Common myeloid progenitor, CD34-positive (primary cell): ENCODE data around the gene INKA1. TPM values are rescaled to one million over a fixed set of nuclear protein-coding genes. Genes with fewer than 3 reads are reported as not detected.

ENCODE experiments used
- CTCF ChIA-PET: fragments of 350-600 bp; sonication (Branson Sonifier 250); formaldehyde crosslinking; loops from one replicate; lab custom pipeline; 2021; ENCODE audit warnings: antibody characterized with exemption; lab: Charles Lee
- POLR2A ChIA-PET: fragments of 350-600 bp; sonication (Branson Sonifier 250); formaldehyde crosslinking; loops from one replicate; lab custom pipeline; 2021; ENCODE audit warnings: antibody characterized with exemption; lab: Charles Lee
- DNase-seq, 3 donors: peaks; one replicate each; pipeline versions ENCODE4 v3.0.0 to v3.0.0-alpha.2; 2013
- H3K27ac ChIP-seq, 2 experiments: 1 replicate in 1 of 2; 2 replicates in 1 of 2; pipeline ENCODE4 v1.7.0; 2013; ENCODE audit warnings: inconsistent platforms in 2 of 2, low read length in 2 of 2, mild to moderate bottlenecking in 2 of 2, low read depth in 1 of 2, moderate library complexity in 1 of 2; ENCODE audit not compliant: severe bottlenecking in 2 of 2, insufficient read depth in 1 of 2, poor library complexity in 1 of 2
- H3K27me3 ChIP-seq, 5 experiments: replicated peaks in 2 of 5; 1 replicate in 3 of 5; 2 replicates in 2 of 5; pipeline versions ENCODE4 v1.6.1 to v1.7.0; 2013; ENCODE audit warnings: low read length in 4 of 5, mild to moderate bottlenecking in 2 of 5, moderate library complexity in 2 of 5, inconsistent platforms in 1 of 5; ENCODE audit not compliant: insufficient read depth in 5 of 5, control insufficient read depth in 4 of 5
- H3K36me3 ChIP-seq, 4 experiments: 1 replicate in 2 of 4; 2 replicates in 2 of 4; pipeline versions ENCODE4 v1.6.1 to v1.7.0; 2013; ENCODE audit warnings: low read length in 3 of 4, control low read depth in 1 of 4, mild to moderate bottlenecking in 1 of 4; ENCODE audit not compliant: control insufficient read depth in 4 of 4, insufficient read depth in 4 of 4
- H3K4me1 ChIP-seq, 4 experiments: 1 replicate in 3 of 4; 2 replicates in 1 of 4; pipeline versions ENCODE4 v1.6.1 to v1.7.1; 2013; ENCODE audit warnings: low read length in 3 of 4, mild to moderate bottlenecking in 3 of 4, control low read depth in 1 of 4, inconsistent platforms in 1 of 4, moderate library complexity in 1 of 4; ENCODE audit not compliant: control insufficient read depth in 4 of 4, insufficient read depth in 4 of 4; ENCODE audit errors: control extremely low read depth in 1 of 4
- H3K4me3 ChIP-seq, 7 experiments: 1 replicate in 4 of 7; 2 replicates in 3 of 7; pipeline versions ENCODE4 v1.5.1 to v1.7.0; 2013; ENCODE audit warnings: mild to moderate bottlenecking in 7 of 7, low read length in 6 of 7, moderate library complexity in 6 of 7, inconsistent platforms in 2 of 7, low read depth in 2 of 7, control low read depth in 1 of 7; ENCODE audit not compliant: insufficient read depth in 4 of 7, control insufficient read depth in 1 of 7; ENCODE audit errors: extremely low read depth in 1 of 7
- H3K9me3 ChIP-seq, 5 experiments: 1 replicate in 4 of 5; 2 replicates in 1 of 5; pipeline versions ENCODE4 v1.6.1 to v1.7.1; 2013; ENCODE audit warnings: low read length in 4 of 5, mild to moderate bottlenecking in 2 of 5, inconsistent platforms in 1 of 5, low read depth in 1 of 5, moderate library complexity in 1 of 5; ENCODE audit not compliant: control insufficient read depth in 4 of 5, insufficient read depth in 2 of 5; ENCODE audit errors: control extremely low read depth in 1 of 5
- WGBS: methylation state at CpG from one replicate; pipeline ENCODE4 v1.1.5; 2013; ENCODE audit not compliant: insufficient coverage; 5-methylcytosine and 5-hydroxymethylcytosine counted together
- polyA plus RNA-seq: library from polyadenylated mRNA; unstranded; fragments of 120-200 nt; gene quantifications from one replicate; pipeline ENCODE4 v1.2.1, GENCODE V29; 2013

INKA1 gene
- 17.3 TPM for polyA plus RNA-seq

DNA sequence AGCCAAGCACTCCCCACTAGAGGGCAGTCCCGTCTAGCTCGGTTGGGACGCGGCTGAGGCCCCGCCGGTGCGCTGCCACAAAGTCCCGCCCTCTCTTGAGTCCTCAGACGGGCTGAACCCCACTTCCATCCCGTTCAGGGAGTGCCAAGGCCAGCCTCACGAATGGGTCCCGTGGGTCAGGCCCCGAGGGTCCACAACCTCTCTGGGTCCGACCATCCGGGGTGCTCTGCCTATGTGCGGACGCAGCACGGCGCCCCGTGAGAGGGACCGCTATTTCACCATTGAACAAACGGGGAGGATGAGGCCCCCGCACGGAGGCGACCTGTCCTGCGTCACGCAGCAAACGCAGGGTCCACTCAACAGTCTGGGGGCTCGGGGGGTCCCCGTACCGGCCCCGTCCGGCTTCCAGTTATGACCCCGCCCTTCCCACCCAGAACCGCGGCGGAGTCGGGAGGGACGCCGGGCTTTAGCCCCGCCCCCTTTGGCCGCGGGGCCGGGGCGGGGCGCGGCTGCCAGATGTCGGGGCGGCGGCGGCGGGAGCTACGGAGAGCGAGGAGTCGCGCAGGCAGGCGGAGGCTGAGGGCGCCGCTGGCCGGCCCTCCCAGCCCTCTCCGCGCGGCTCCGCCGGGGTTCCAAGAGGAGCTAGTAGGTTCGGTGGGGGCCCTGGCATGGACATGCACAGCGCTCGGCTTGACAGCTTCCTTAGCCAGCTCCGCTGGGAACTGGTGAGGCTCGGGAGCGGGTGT, at the start of gene INKA1:
Gene INKA1 (plus strand): TSS at position 543 of the 746 bp plus-strand sequence. CDS start 132 bp downstream, at position 675.
- no peaks in the 10 kb centered on the region for H3K9me3 ChIP-seq
- peak within 1 kb of the TSS; percentile 72 to 95 (median 86) for H3K4me3 ChIP-seq
- peak; percentile 88 to 92 (median 91) for DNase-seq
- peaks cover 0 to 26% (median 6%) of the 10 kb centered on the region in 4 experiments for H3K36me3 ChIP-seq
- ChIA-PET CTCF (interaction anchor here (0.8 to 31.1 kb wide), 21 partner anchors 10 to 127 kb away, joined by 3 to 807 read pairs (median 4); partner anchors contain the start of genes AMIGO3, IP6K1, MON1A and MST1R), POLR2A (interaction anchor here (0.5 to 7.4 kb wide), 12 partner anchors 11 to 228 kb away, joined by 3 to 111 read pairs (median 4); partner anchors contain the start of genes IP6K1, RBM6 and UBA7)
- H3K27me3 ChIP-seq = no peaks in the 10 kb centered on the region
- H3K27ac ChIP-seq = peak within 1 kb of the TSS; percentile 68 to 92
- 0% methylated on average over 53 of the region's 71 CpGs for WGBS
- H3K4me1 ChIP-seq = peaks cover 7 to 49% (median 46%) of the 10 kb centered on the region in 4 experiments

DNA sequence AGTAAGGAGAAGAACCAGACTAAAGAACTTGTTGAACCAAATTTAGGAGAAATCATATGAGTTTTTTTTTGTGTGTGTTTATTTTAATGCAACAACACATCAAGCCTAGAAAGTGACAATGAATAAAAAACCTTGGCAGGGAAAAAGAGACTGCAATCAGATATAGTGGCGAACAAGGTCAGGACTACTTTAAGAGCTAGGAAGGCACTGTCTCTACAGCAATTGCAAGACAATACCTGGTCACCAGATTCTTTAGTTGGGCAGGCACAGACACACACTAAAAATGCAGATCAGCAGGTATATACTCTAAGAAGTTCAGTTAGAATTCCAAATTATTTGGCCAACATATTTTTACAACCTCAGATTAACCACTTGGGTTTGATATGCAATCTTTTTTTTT, 48.5 kb upstream of the INKA1 start:
- H3K4me3 ChIP-seq = no peak overlapping the region
- DNase-seq = no peak
- H3K9me3 ChIP-seq = no peaks in the 10 kb centered on the region
- H3K36me3 ChIP-seq = peaks cover 2 to 9% (median 7%) of the 10 kb centered on the region in 4 experiments
- H3K27ac ChIP-seq = no peak overlapping the region
- peaks cover 0 to 4% (median 0%) of the 10 kb centered on the region in 4 experiments for H3K4me1 ChIP-seq
- ChIA-PET POLR2A (no interaction called here), CTCF (interaction anchor here (0.6 kb wide), 1 partner anchor 79 kb away, joined by 5 read pairs; no protein-coding TSS in a partner anchor)
- H3K27me3 ChIP-seq = no peaks in the 10 kb centered on the region
- WGBS = 100% methylated on average over 1 of the region's 1 CpG

DNA sequence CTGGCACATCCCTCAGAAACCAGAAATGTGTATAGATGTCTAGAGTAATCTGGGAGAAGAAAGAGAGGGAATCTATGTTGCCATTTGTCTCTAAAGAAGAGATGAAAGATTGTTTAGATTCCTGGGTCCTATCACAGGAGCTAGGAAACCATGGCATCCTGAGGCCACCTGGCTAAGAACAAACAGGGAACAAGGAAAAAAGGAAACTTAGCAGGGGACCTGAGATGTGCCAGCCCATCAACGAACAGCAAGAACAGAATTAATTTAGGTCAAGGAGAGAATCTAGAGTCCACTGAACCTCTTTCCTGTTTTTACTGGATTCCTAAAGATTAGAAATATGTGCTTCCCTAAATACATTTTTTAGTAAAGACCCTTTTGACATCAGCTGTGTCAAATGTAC, 47.0 kb upstream of the INKA1 start:
- CTCF ChIA-PET = interaction anchor here (0.8 to 1.0 kb wide), 2 partner anchors 11 to 52 kb away, joined by 3 read pairs; no protein-coding TSS in a partner anchor

DNA sequence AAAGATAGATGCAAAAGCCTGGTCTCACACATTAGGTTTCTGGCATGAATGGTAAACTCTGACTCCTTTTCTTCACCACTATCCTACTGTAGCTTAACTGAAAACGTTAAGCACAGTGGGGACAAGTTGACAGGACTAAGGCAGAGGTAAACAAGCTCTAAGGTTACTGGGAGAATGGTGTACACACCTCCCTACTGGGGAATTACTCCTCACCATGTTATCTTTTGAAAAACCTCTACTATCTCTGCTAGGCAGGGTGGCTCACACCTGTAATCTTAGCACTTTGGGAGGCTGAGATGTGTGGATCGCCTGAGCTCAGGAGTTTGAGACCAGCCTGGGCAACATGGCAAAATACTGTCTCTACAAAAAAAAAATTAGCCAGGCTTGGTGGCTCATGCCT, 45.9 kb upstream of the INKA1 start:
- Histone ChIP-seq H3K9me3 (no peaks in the 10 kb centered on the region), H3K4me1 (peaks cover 0 to 4% (median 0%) of the 10 kb centered on the region in 4 experiments), H3K36me3 (peaks cover 2 to 10% (median 7%) of the 10 kb centered on the region in 4 experiments), H3K4me3 (no peak overlapping the region), H3K27ac (no peak overlapping the region), H3K27me3 (no peaks in the 10 kb centered on the region)
- CTCF ChIA-PET = interaction anchor here (1.2 to 1.7 kb wide), 4 partner anchors 12 to 46 kb away, joined by 3 to 4 read pairs (median 3); partner anchors contain the start of gene AMIGO3
- POLR2A ChIA-PET = no interaction called here
- no peak for DNase-seq
- WGBS = no CpG with 5 or more reads among the region's 2 CpGs

More for the DNA sequence above, 47.0 kb upstream of the INKA1 start:
- POLR2A ChIA-PET = no interaction called here
- H3K27me3 ChIP-seq = no peaks in the 10 kb centered on the region
- no peak overlapping the region for H3K27ac ChIP-seq
- no peaks in the 10 kb centered on the region for H3K9me3 ChIP-seq
- H3K36me3 ChIP-seq = peaks cover 0 to 10% (median 7%) of the 10 kb centered on the region in 4 experiments
- no peak for DNase-seq
- no peak overlapping the region for H3K4me3 ChIP-seq
- WGBS = no CpG with 5 or more reads among the region's 1 CpG
- H3K4me1 ChIP-seq = peaks cover 0 to 4% (median 0%) of the 10 kb centered on the region in 4 experiments

DNA sequence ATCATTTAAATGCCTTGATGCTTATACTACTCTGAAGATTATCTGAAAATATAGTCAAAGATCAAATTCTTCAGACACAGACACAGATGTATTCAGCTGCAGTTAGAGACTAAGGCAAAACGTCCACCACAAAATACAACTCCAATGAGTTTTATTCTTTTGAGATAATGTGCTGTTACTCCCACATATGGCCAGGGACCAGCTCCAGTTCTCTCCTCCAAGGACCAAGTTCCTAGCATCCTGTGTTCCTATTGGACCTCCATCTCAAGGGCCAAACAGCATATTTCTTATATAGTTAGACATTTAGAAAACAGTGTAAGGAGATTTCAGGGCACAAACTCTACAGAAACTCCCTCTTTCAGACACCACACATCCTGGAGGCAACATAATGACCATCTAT, 43.8 kb upstream of the INKA1 start:
- peaks cover 3 to 10% (median 7%) of the 10 kb centered on the region in 4 experiments for H3K36me3 ChIP-seq
- ChIA-PET CTCF (interaction anchor here (1.0 to 1.9 kb wide), 3 partner anchors 11 to 42 kb away, joined by 3 to 6 read pairs (median 3); no protein-coding TSS in a partner anchor), POLR2A (no interaction called here)
- DNase-seq = no peak
- H3K9me3 ChIP-seq = no peaks in the 10 kb centered on the region
- no peak overlapping the region for H3K4me3 ChIP-seq
- peaks cover 0 to 4% (median 0%) of the 10 kb centered on the region in 4 experiments for H3K4me1 ChIP-seq
- H3K27ac ChIP-seq = no peak overlapping the region
- WGBS = no CpG with 5 or more reads among the region's 1 CpG
- H3K27me3 ChIP-seq = no peaks in the 10 kb centered on the region

DNA sequence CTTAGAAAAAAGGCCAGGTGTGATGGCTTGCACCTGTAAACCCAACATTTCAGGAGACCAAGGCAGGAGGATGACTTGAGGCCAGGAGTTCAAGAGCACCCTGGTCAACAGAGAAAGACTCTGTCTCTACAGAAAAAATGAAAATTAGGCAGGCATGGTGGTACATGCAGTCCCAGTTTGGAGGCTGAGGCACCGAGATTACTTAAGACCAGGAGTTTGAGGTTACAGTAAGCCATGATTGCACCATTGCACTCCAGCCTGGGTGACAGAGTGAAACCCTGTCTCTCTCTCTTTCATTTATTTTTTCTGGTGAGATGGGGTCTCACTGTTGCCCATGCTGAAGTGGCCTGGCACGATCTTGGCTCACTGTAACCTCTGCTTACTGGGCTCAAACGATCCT, 41.4 kb upstream of the INKA1 start:
- no peak overlapping the region for H3K27ac ChIP-seq
- H3K27me3 ChIP-seq = no peaks in the 10 kb centered on the region
- H3K4me1 ChIP-seq = peaks cover 0 to 4% (median 0%) of the 10 kb centered on the region in 4 experiments
- POLR2A ChIA-PET = no interaction called here
- H3K4me3 ChIP-seq = no peak overlapping the region
- CTCF ChIA-PET = interaction anchor here (1.7 kb wide), 1 partner anchor 10 kb away, joined by 4 read pairs; no protein-coding TSS in a partner anchor
- H3K36me3 ChIP-seq = peaks cover 3 to 16% (median 11%) of the 10 kb centered on the region in 4 experiments
- H3K9me3 ChIP-seq = no peaks in the 10 kb centered on the region
- WGBS = 90% methylated on average over 3 of the region's 3 CpGs
- no peak for DNase-seq
